HL-60 (cell line): ENCODE data around the gene FGFR3.

Experiments
- DNase-seq, 2 experiments: peaks; one replicate each; pipeline ENCODE4 v3.0.0-alpha.2; 2010 to 2020; ENCODE audit warnings: low read depth in 1 of 2, low spot score in 1 of 2
- H3K27ac ChIP-seq: fragments of 250-450 bp; sonication (Bioruptor Pico); replicated peaks from 2 replicates; pipeline ENCODE4 v1.5.1; 2020; ENCODE audit warnings: mild to moderate bottlenecking, moderate library complexity
- H3K27me3 ChIP-seq: fragments of 250-450 bp; sonication (Bioruptor Pico); 2 replicates; pipeline ENCODE4 v1.5.1; 2021; ENCODE audit warnings: mild to moderate bottlenecking, moderate library complexity; ENCODE audit not compliant: insufficient read depth, poor library complexity, severe bottlenecking
- H3K4me3 ChIP-seq: replicated peaks from 2 replicates; pipeline ENCODE4 v1.5.1; 2011; ENCODE audit warnings: mild to moderate bottlenecking, control low read depth, low read length; ENCODE audit not compliant: insufficient read depth
- CTCF ChIP-seq: IDR thresholded peaks from one replicate; pipeline ENCODE4 v1.5.1; 2011; ENCODE audit warnings: low read length, control low read depth, inconsistent platforms; ENCODE audit not compliant: insufficient read depth
- GABPA ChIP-seq: IDR thresholded peaks from 2 replicates; pipeline ENCODE4 v1.6.1; 2012; ENCODE audit warnings: low read depth
- POLR2AphosphoS5 ChIP-seq: IDR thresholded peaks from 2 replicates; pipeline ENCODE4 v1.6.1; 2012; ENCODE audit warnings: low read depth
- REST ChIP-seq: IDR thresholded peaks from 2 replicates; pipeline ENCODE4 v1.6.1; 2012; ENCODE audit warnings: low read depth; ENCODE audit not compliant: insufficient replicate concordance
- SPI1 ChIP-seq: IDR thresholded peaks from 2 replicates; pipeline ENCODE4 v1.6.1; 2012; ENCODE audit warnings: low read depth, mild to moderate bottlenecking, borderline replicate concordance

Gene FGFR3

GRCh38 chr4:1763070-1763549, 30.0 kb upstream of the FGFR3 start:
- no peak overlapping the region for H3K27ac ChIP-seq
- peaks cover 30% of the 10 kb centered on the region for H3K27me3 ChIP-seq
- no peak for DNase-seq
- no peak overlapping the region for H3K4me3 ChIP-seq
- TF ChIP-seq POLR2AphosphoS5: no peak
- no peak for TF ChIP-seq SPI1
- no peak for TF ChIP-seq REST
- no peak for TF ChIP-seq CTCF

GRCh38 chr4:1763550-1764080, 29.5 kb upstream of the FGFR3 start:
- TF ChIP-seq POLR2AphosphoS5 (no peak), REST (no peak), GABPA (no peak), CTCF (no peak), SPI1 (no peak)
- no peak overlapping the region for H3K4me3 ChIP-seq
- peaks cover 30% of the 10 kb centered on the region for H3K27me3 ChIP-seq
- peak in 1 of 2 experiments; percentile 17 for DNase-seq
- H3K27ac ChIP-seq: no peak overlapping the region

- no peak for DNase-seq
- Histone ChIP-seq H3K27ac (no peak overlapping the region), H3K4me3 (no peak overlapping the region), H3K27me3 (peaks cover 30% of the 10 kb centered on the region)
- TF ChIP-seq REST (no peak), SPI1 (no peak), POLR2AphosphoS5 (no peak), CTCF (no peak), GABPA (no peak)
Measured at GRCh38 chr4:1764670-1765069, 28.4 kb upstream of the FGFR3 start.
